Activated CD8-positive, alpha-beta memory T cell treated with anti-CD3 and anti-CD28 coated beads for 36 hours (primary cell): ENCODE data around the gene VEPH1. TPM values are rescaled to one million over a fixed set of nuclear protein-coding genes. Genes with fewer than 3 reads are reported as not detected.

Source experiments
- CTCF ChIA-PET: fragments of 350-600 bp; sonication (Branson Sonifier 250); formaldehyde crosslinking; loops from one replicate; lab custom pipeline; 2021; ENCODE audit warnings: antibody characterized with exemption; lab: Charles Lee
- POLR2A ChIA-PET: fragments of 350-600 bp; sonication (Branson Sonifier 250); formaldehyde crosslinking; loops from one replicate; lab custom pipeline; 2021; ENCODE audit warnings: antibody characterized with exemption; lab: Charles Lee
- total RNA-seq, 2 experiments: library from RNA; stranded (reverse); gene quantifications; one replicate each; pipeline ENCODE4 v1.2.3, GENCODE V29; 2021

VEPH1 gene
- total RNA-seq, 2 experiments from 2014 or later = not detected

- ChIA-PET CTCF (no interaction called here), POLR2A (no interaction called here)
Measured at GRCh38 chr3:157443905-157444796, 59.1 kb downstream of the VEPH1 start.

DNA sequence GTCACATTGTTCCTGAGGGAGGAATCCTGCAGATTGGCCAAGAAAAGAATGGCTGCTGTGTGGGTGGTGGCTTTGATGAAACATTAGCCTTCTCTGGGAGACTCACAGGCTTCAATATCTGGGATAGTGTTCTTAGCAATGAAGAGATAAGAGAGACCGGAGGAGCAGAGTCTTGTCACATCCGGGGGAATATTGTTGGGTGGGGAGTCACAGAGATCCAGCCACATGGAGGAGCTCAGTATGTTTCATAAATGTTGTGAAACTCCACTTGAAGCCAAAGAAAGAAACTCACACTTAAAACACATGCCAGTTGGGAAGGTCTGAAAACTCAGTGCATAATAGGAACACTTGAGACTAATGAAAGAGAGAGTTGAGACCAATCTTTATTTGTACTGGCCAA is 60.5 kb downstream of the VEPH1 start:
- POLR2A ChIA-PET = no interaction called here
- CTCF ChIA-PET = no interaction called here

DNA sequence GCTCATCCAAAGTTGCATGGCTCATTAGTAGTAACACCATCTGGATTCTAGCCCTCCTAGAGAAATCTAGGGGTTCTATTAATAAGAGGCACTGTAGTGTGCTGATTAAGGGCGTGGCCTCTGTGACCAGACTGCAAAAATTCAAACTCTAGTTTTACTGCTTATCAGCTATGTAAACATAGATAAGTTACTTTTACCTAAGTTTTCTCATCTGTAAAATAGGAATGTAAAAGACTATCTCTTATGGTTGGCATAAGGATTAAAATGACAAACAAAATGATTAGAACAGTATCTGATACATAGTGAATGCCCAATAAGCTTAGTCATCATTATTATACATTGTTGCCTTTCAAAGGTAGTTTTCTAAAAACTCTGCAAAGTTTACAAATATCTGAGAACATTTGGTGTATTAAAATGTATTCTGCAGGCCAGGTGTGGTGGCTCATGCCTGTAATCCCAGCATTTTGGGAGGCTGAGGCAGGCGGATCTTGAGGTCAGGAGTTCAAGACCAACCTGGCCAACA is 62.1 kb downstream of the VEPH1 start:
- CTCF ChIA-PET = no interaction called here

DNA sequence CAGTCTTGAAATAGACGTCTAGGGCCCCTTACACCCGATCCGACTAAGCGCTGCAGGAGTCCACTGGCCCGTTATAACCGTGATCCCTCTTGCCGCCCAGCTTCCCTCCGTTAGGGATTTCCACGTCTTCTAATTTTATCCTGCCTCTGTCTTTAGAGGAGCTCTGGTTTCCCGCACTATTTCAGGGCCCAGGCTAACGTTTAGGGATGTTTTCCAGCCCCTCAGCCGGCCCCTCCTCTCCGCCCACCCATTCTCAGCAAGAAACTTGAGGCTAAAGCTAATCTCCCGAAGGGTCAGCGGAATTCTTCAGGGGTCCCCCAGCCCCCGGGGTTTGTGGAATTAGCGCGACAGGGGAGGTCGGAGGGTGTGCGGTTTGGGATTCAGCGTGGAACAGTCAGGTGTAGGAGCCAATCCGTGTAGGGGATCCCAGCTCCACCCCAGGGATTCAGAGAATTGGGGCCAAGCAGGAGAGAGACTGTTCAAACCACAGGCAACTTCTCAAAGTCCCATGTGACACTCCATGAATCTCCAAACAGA is 65.0 kb downstream of the VEPH1 start:
- ChIA-PET CTCF (no interaction called here), POLR2A (no interaction called here)

More for the DNA sequence above, 62.1 kb downstream of the VEPH1 start:
- POLR2A ChIA-PET = no interaction called here

DNA sequence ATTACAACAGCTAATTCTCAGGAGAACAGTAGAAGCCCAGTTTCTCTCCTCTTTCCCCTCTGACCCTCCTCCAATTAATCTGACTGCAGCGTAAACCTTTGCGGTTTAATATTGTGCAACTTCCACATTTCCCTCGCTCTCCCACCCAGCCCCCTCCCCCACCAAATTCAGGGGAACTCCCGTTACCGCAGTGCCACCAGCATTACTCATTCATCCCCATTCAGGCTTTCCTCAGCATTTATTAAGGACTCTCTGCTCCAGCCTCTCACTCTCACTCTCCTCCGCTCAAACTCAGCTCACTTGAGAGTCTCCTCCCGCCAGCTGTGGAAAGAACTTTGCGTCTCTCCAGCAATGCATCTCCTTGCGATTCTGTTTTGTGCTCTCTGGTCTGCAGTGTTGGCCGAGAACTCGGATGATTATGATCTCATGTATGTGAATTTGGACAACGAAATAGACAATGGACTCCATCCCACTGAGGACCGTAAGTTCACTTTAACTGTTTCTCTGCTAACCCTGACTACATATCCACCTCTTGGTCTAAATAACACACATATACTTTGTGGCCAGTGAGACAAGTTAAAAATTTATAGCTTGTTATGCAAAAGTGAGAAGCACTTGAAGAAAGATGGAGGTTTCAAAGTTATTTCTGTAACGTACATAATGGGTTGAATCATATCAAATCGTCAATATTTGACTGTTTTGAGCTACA is 66.5 kb downstream of the VEPH1 start, which contains the start of gene PTX3:
Gene PTX3, plus strand, starts transcription at position 268 of the 709 bp plus-strand sequence. Its CDS starts 84 bp downstream, at position 352.
- POLR2A ChIA-PET = no interaction called here
- CTCF ChIA-PET = no interaction called here

DNA sequence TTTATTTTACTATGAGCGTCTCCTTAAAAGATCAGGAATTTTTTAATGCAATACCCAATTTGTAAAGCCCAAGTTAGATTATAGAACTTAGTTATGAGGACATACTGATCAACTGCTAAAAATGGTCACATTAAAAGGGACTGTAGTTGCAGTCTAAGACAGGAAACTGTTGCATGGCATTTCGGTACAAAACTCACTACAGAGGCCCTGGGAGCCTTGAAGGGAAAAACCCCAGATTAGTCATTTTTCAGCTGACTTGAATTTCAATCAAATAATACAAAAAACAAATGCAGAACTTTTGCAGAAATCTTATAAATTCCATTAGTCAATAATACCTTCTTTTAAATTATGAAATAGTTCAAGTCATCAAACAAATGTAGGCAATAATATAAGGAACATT is 73.5 kb downstream of the VEPH1 start:
- ChIA-PET CTCF (no interaction called here), POLR2A (no interaction called here)

- ChIA-PET CTCF (no interaction called here), POLR2A (no interaction called here)
Measured at GRCh38 chr3:157428853-157429252, 74.4 kb downstream of the VEPH1 start.

GRCh38 chr3:157427901-157428300 is 75.3 kb downstream of the VEPH1 start:
- CTCF ChIA-PET = no interaction called here
- POLR2A ChIA-PET = no interaction called here

GRCh38 chr3:157423337-157423736 is 79.9 kb downstream of the VEPH1 start:
- ChIA-PET CTCF (no interaction called here), POLR2A (no interaction called here)

GRCh38 chr3:157420606-157421130 is 82.5 kb downstream of the VEPH1 start:
- ChIA-PET POLR2A (no interaction called here), CTCF (interaction anchor here (0.6 kb wide), 1 partner anchor 27 kb away, joined by 3 read pairs; no protein-coding TSS in a partner anchor)

DNA sequence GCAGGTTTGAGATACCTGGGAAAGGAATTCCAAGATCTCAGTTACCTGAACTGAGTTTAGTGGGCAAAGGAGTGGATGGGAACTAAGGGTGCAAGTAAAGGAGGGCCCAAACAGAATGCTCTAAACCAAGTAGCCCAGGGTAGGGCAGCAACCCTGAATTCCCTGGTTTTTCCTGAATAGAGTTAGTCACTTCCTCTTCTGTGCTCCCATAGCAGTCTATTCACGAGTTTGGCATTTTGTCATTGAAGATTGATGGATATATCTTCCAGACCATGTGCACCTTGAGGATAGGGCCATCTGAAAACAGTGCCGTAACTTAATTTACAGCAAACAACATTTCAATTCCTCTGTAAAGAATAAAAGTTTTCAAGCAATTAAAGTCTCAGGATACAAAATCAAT is 85.1 kb downstream of the VEPH1 start:
- CTCF ChIA-PET = no interaction called here
- POLR2A ChIA-PET = no interaction called here

DNA sequence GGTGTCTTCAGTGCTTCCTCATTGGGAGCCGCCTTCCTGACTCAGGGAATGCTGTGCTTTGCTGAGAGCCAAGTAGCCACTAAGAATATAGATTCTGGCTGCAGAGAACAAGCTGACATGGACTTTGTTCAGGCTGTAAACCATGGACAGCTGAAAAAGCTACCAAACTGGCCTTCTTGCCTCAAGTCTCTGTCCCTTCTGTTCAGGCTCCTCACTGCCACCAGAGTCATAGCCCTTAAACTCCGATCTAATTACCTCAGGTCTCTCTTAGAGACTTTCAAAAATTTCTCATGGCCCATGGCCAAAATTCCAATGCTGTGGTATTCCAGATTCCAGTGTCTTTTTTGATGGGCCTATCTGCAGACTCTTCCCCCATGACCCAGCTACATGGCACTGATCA is 86.0 kb downstream of the VEPH1 start:
- POLR2A ChIA-PET = no interaction called here
- CTCF ChIA-PET = no interaction called here

- POLR2A ChIA-PET = no interaction called here
- CTCF ChIA-PET = no interaction called here
Measured at GRCh38 chr3:157416347-157417087, 86.7 kb downstream of the VEPH1 start.

- CTCF ChIA-PET = no interaction called here
Measured at GRCh38 chr3:157414861-157415260, 88.4 kb downstream of the VEPH1 start.

GRCh38 chr3:157412323-157412855 is 90.8 kb downstream of the VEPH1 start:
- POLR2A ChIA-PET = no interaction called here
- CTCF ChIA-PET = no interaction called here

More at GRCh38 chr3:157414861-157415260, 88.4 kb downstream of the VEPH1 start:
- POLR2A ChIA-PET = no interaction called here

DNA sequence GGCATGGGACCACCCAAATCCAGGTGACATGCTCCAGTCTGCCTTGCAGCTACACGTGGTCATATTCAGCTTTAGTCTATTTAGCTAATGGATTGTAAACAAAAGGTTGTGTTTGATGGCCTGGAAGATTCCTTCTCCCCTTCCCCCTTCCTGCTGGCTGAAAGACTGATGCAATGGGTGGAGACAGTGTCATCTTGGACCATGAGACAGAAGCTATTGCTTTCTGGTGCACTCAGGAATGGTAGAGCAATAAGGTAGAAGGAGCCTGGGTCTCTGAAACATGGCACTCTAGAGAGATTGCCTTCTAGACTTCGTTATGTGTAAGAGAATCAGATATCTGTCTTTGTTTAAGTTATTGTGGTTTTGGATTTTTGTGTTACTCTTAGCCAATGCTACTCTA is 92.3 kb downstream of the VEPH1 start:
- CTCF ChIA-PET = no interaction called here

DNA sequence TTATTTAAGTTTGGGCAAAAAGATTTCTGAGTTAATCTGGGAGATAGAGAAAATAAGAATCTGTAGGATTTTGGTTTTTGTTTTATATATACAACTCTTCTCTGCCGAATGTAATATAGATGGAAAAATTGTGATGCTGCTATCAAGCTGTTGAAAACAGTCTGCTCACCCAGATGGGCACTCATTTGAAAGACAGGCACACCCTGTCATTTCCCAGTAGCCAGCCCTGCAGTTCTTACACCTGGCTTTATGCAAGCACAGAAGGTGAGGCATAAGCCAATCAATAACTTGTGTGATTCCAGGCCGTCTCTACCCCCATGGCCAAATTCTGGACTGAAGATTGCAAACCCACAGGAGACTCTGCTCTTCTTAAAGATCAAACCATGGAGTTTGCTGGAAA is 93.7 kb downstream of the VEPH1 start:
- POLR2A ChIA-PET = no interaction called here
- CTCF ChIA-PET = no interaction called here

More for the DNA sequence above, 92.3 kb downstream of the VEPH1 start:
- POLR2A ChIA-PET = no interaction called here

- ChIA-PET CTCF (no interaction called here), POLR2A (no interaction called here)
Measured at GRCh38 chr3:157408499-157409149, 94.6 kb downstream of the VEPH1 start.
